ENCODE results near the gene EXOC3L2.
"Not testable (repeated sequence)": the region's sequence is repeated elsewhere in the genome, so short reads cannot be mapped to it uniquely, and the experiment has no call there.

EXOC3L2 gene

DNA sequence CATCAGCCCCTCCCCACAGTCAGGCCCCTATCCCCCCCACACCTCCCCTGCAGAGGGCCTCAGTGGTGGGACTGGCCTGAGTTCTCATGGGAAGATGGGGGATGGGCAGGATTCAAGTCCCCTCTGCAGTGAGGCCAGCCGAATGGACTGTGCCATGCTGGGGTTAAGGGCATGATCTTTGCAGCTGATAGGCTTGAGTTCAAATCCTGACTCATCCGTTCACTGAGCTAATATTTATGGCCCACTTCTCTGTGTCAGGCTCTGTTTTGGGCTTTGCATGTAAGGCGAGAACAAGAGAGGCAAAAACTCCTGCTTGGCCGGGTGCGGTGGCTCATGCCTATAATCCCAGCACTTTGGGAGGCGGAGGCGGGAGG, 26.5 kb upstream of the EXOC3L2 start:
- Histone ChIP-seq H3K4me3 (ENCODE audit: insufficient read depth, low read length, poor library complexity, severe bottlenecking) (no peak overlapping the region), H3K4me2 (ENCODE audit: low read depth, low read length, poor library complexity, severe bottlenecking) (no peak overlapping the region), H3K9me3 (ENCODE audit: insufficient read depth, low read length) (no peaks in the 10 kb centered on the region), H2AFZ (ENCODE audit: low read depth, low read length, severe bottlenecking) (no peak overlapping the region), H3K9me2 (replicated peaks; ENCODE audit: insufficient read depth, low read length) (no peaks in the 10 kb centered on the region), H3F3A (ENCODE audit: insufficient read depth) (no peaks in the 10 kb centered on the region), H4K20me1 (ENCODE audit: low read depth, low read length) (no peaks in the 10 kb centered on the region), H3K79me2 (ENCODE audit: insufficient read depth, low read length) (no peaks in the 10 kb centered on the region), H3K9ac (ENCODE audit: low read length) (no peak overlapping the region), H3K36me3 (ENCODE audit: low read length) (no peaks in the 10 kb centered on the region), H3K27ac (ENCODE audit: low read depth, low read length) (no peak overlapping the region), H3K27me3 (ENCODE audit: low read length) (no peaks in the 10 kb centered on the region)
- no peak for TF ChIP-seq EZH2phosphoT487 (conservative IDR thresholded peaks at IDR 0.05; ENCODE audit: low read length)
- TF ChIP-seq, protein P1, sequence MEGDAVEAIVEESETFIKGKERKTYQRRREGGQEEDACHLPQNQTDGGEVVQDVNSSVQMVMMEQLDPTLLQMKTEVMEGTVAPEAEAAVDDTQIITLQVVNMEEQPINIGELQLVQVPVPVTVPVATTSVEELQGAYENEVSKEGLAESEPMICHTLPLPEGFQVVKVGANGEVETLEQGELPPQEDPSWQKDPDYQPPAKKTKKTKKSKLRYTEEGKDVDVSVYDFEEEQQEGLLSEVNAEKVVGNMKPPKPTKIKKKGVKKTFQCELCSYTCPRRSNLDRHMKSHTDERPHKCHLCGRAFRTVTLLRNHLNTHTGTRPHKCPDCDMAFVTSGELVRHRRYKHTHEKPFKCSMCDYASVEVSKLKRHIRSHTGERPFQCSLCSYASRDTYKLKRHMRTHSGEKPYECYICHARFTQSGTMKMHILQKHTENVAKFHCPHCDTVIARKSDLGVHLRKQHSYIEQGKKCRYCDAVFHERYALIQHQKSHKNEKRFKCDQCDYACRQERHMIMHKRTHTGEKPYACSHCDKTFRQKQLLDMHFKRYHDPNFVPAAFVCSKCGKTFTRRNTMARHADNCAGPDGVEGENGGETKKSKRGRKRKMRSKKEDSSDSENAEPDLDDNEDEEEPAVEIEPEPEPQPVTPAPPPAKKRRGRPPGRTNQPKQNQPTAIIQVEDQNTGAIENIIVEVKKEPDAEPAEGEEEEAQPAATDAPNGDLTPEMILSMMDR (IDR thresholded peaks at IDR 0.05; ENCODE audit: insufficient read depth, low read length, poor library complexity, severe bottlenecking), result no peak

DNA sequence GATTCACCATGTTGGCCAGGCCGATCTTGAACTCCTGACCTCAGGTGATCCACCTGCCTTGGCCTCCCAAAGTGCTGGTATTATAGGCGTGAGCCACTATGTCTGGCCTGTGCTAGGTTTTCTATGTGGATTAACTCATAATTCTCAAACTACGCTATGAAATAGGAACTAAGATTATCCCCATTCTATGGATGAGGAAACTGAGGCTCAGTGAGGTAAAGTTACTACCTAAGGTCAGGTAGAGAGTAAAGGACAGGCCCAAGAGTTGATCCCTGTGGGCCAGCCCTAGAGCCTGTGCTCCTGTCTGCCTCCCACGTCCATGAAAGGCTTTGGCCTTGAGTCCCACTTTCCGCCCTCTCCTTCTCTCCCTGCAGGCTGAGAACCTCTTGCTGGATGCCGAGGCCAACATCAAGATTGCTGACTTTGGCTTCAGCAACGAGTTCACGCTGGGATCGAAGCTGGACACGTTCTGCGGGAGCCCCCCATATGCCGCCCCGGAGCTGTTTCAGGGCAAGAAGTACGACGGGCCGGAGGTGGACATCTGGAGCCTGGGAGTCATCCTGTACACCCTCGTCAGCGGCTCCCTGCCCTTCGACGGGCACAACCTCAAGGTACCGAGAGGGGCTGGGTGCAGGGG, 26.0 kb upstream of the EXOC3L2 start:
- H3K27ac ChIP-seq (ENCODE audit: low read depth, low read length), result no peak overlapping the region
- H2AFZ ChIP-seq (ENCODE audit: low read depth, low read length, severe bottlenecking), result no peak overlapping the region
- H3K9me3 ChIP-seq (ENCODE audit: insufficient read depth, low read length), result no peaks in the 10 kb centered on the region
- no peak overlapping the region for H3K4me2 ChIP-seq (ENCODE audit: low read depth, low read length, poor library complexity, severe bottlenecking)
- no peaks in the 10 kb centered on the region for H3K79me2 ChIP-seq (ENCODE audit: insufficient read depth, low read length)
- no peak overlapping the region for H3K4me3 ChIP-seq (ENCODE audit: insufficient read depth, low read length, poor library complexity, severe bottlenecking)
- no peaks in the 10 kb centered on the region for H3K9me2 ChIP-seq (replicated peaks; ENCODE audit: insufficient read depth, low read length)
- H3F3A ChIP-seq (ENCODE audit: insufficient read depth), result no peaks in the 10 kb centered on the region
- TF ChIP-seq, protein P1 (IDR thresholded peaks at IDR 0.05; ENCODE audit: insufficient read depth, low read length, poor library complexity, severe bottlenecking), result no peak
- TF ChIP-seq EZH2phosphoT487 (conservative IDR thresholded peaks at IDR 0.05; ENCODE audit: low read length), result no peak
- H4K20me1 ChIP-seq (ENCODE audit: low read depth, low read length), result no peaks in the 10 kb centered on the region
- no peaks in the 10 kb centered on the region for H3K27me3 ChIP-seq (ENCODE audit: low read length)
- H3K9ac ChIP-seq (ENCODE audit: low read length), result no peak overlapping the region
- H3K36me3 ChIP-seq (ENCODE audit: low read length), result no peaks in the 10 kb centered on the region

DNA sequence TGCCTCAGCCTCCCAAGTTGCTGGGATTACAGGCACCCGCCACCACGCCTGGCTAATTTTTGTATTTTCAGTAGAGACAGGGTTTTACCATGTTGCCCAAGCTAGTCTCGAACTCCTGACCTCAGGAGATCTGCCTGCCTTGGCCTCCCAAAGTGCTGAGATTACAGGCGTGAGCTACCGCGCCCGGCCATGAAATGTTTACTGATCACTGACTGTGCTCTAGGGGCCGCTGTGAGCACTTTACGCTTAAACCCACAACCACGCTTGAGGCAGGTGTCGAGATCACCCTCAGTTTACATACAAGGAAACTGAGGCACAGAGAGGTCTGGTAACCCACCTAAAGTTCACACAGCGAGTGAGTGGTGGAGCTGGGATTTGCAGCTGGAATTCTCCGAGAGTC, 24.7 kb upstream of the EXOC3L2 start:
- H3K27ac ChIP-seq (ENCODE audit: low read depth, low read length); H3F3A ChIP-seq (ENCODE audit: insufficient read depth); H3K79me2 ChIP-seq (ENCODE audit: insufficient read depth, low read length); H3K4me2 ChIP-seq (ENCODE audit: low read depth, low read length, poor library complexity, severe bottlenecking); H3K9me2 ChIP-seq (replicated peaks; ENCODE audit: insufficient read depth, low read length); H2AFZ ChIP-seq (ENCODE audit: low read depth, low read length, severe bottlenecking); H3K9me3 ChIP-seq (ENCODE audit: insufficient read depth, low read length); H3K27me3 ChIP-seq (ENCODE audit: low read length); H3K36me3 ChIP-seq (ENCODE audit: low read length); H3K4me3 ChIP-seq (ENCODE audit: insufficient read depth, low read length, poor library complexity, severe bottlenecking); H4K20me1 ChIP-seq (ENCODE audit: low read depth, low read length); H3K9ac ChIP-seq (ENCODE audit: low read length): not testable (repeated sequence)

DNA sequence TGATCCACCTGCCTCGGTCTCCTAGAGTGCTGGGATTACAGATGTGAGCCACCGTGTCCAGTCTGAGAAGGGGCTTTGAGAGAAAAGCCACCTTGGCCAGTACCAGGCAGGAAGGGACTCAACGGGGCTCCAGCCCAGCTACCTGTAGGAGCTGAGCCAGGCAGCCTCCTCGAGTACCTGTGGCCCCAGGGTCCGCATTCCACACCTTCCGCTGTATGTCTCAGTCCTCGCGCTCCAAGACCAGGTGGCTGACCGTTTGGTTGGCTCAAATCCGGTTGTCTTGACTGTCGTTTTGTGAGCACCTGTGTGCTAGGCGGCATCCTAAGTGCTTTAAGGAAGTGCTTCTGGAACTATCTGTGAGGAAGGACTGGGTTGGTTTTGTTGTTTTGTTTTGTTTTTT, 22.1 kb upstream of the EXOC3L2 start:
- H3K9me2 ChIP-seq (replicated peaks; ENCODE audit: insufficient read depth, low read length), result no peaks in the 10 kb centered on the region
- H3K27ac ChIP-seq (ENCODE audit: low read depth, low read length), result no peak overlapping the region
- no peak overlapping the region for H3K4me3 ChIP-seq (ENCODE audit: insufficient read depth, low read length, poor library complexity, severe bottlenecking)
- no peaks in the 10 kb centered on the region for H3K79me2 ChIP-seq (ENCODE audit: insufficient read depth, low read length)
- H3K9ac ChIP-seq (ENCODE audit: low read length), result no peak overlapping the region
- no peak overlapping the region for H3K4me2 ChIP-seq (ENCODE audit: low read depth, low read length, poor library complexity, severe bottlenecking)
- no peaks in the 10 kb centered on the region for H4K20me1 ChIP-seq (ENCODE audit: low read depth, low read length)
- H3K9me3 ChIP-seq (ENCODE audit: insufficient read depth, low read length), result no peaks in the 10 kb centered on the region
- no peaks in the 10 kb centered on the region for H3F3A ChIP-seq (ENCODE audit: insufficient read depth)
- no peak overlapping the region for H2AFZ ChIP-seq (ENCODE audit: low read depth, low read length, severe bottlenecking)
- H3K27me3 ChIP-seq (ENCODE audit: low read length), result no peaks in the 10 kb centered on the region
- no peak for TF ChIP-seq EZH2phosphoT487 (conservative IDR thresholded peaks at IDR 0.05; ENCODE audit: low read length)
- TF ChIP-seq, protein P1 (IDR thresholded peaks at IDR 0.05; ENCODE audit: insufficient read depth, low read length, poor library complexity, severe bottlenecking), result no peak
- H3K36me3 ChIP-seq (ENCODE audit: low read length), result no peaks in the 10 kb centered on the region

All from SU-DHL-6 (cell line).